ENCODE data around the gene PARD6G. TPM values are rescaled to one million over a fixed set of nuclear protein-coding genes. Genes with fewer than 3 reads are reported as not detected.

The PARD6G gene
- total RNA-seq, 1 donor from 2014 or later, result 18.9 TPM

DNA sequence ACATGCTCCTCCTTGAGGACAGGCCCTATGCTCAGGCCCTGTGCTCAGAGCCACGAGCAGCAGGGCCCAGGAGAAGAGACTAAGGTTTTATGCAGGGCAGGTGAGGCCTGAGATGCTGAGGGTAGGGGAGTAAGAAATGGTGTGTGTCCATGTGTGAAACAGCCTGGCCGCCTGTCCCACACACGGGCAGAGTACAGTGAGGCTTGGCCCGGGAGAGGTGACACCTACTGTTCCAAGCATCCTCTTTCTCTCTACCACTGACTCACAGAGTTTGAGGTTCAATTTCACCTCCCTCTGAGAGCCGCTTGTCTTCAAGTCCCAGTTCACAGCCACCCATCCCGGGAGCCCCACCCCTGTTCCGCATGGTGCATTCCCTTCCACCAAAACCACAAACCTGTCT, 84.1 kb downstream of the PARD6G start:
- H3K4me1 Mint-ChIP-seq (ENCODE audit: unreplicated experiment), result peaks cover under 1% of the 10 kb centered on the region
- H3K4me3 Mint-ChIP-seq (ENCODE audit: unreplicated experiment), result no peak overlapping the region
- H3K9me3 Mint-ChIP-seq (ENCODE audit: unreplicated experiment), result peaks cover 7% of the 10 kb centered on the region
- H3K27me3 Mint-ChIP-seq (ENCODE audit: unreplicated experiment), result no peaks in the 10 kb centered on the region
- no peak for TF ChIP-seq CTCF (IDR thresholded peaks at IDR 0.05)
- no peak for DNase-seq (ENCODE audit: extremely low spot score, unreplicated experiment)
- peaks cover 29% of the 10 kb centered on the region for H3K36me3 Mint-ChIP-seq (ENCODE audit: unreplicated experiment)
- no peak overlapping the region for H3K27ac Mint-ChIP-seq (ENCODE audit: unreplicated experiment)

- no peak overlapping the region for H3K27ac Mint-ChIP-seq (ENCODE audit: unreplicated experiment)
- no peak overlapping the region for H3K4me3 Mint-ChIP-seq (ENCODE audit: unreplicated experiment)
- DNase-seq (ENCODE audit: extremely low spot score, unreplicated experiment), result no peak
- H3K27me3 Mint-ChIP-seq (ENCODE audit: unreplicated experiment), result no peaks in the 10 kb centered on the region
- no peak for TF ChIP-seq CTCF (IDR thresholded peaks at IDR 0.05)
- peaks cover 7% of the 10 kb centered on the region for H3K9me3 Mint-ChIP-seq (ENCODE audit: unreplicated experiment)
- H3K36me3 Mint-ChIP-seq (ENCODE audit: unreplicated experiment), result peaks cover 29% of the 10 kb centered on the region
- H3K4me1 Mint-ChIP-seq (ENCODE audit: unreplicated experiment), result peaks cover 3% of the 10 kb centered on the region
Observed at GRCh38 chr18:80161781-80162417, 85.4 kb downstream of the PARD6G start.

GRCh38 chr18:80159713-80160636, 87.3 kb downstream of the PARD6G start:
- TF ChIP-seq CTCF (IDR thresholded peaks at IDR 0.05), result no peak
- no peak overlapping the region for H3K27ac Mint-ChIP-seq (ENCODE audit: unreplicated experiment)
- H3K4me1 Mint-ChIP-seq (ENCODE audit: unreplicated experiment), result peaks cover 3% of the 10 kb centered on the region
- peaks cover 29% of the 10 kb centered on the region for H3K36me3 Mint-ChIP-seq (ENCODE audit: unreplicated experiment)
- no peak for DNase-seq (ENCODE audit: extremely low spot score, unreplicated experiment)
- H3K27me3 Mint-ChIP-seq (ENCODE audit: unreplicated experiment), result no peaks in the 10 kb centered on the region
- H3K9me3 Mint-ChIP-seq (ENCODE audit: unreplicated experiment), result peaks cover 7% of the 10 kb centered on the region
- no peak overlapping the region for H3K4me3 Mint-ChIP-seq (ENCODE audit: unreplicated experiment)

DNA sequence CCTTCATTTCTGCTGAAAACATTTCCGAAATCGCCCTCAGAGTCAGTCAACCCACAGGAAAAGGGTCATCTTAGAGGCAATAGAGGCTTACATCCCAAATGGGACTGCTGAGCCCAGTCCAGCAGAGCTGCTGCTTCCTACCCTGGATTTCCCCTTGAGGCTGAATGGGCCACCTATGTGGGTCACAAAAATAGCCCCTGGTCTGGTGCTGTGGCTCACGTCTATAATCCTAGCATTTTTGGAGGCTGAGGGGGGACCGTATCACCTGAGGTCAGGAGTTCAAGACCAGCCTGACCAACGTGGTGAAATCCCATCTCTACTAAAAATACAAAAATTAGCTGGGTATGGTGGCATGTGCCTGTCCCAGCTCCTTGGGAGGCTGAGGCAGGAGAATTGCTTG, 88.9 kb downstream of the PARD6G start:
- Mint-ChIP-seq H3K9me3 (ENCODE audit: unreplicated experiment) (no peaks in the 10 kb centered on the region), H3K4me1 (ENCODE audit: unreplicated experiment) (peaks cover 3% of the 10 kb centered on the region), H3K36me3 (ENCODE audit: unreplicated experiment) (peaks cover 18% of the 10 kb centered on the region), H3K27ac (ENCODE audit: unreplicated experiment) (no peak overlapping the region), H3K4me3 (ENCODE audit: unreplicated experiment) (no peak overlapping the region), H3K27me3 (ENCODE audit: unreplicated experiment) (no peaks in the 10 kb centered on the region)
- TF ChIP-seq CTCF (IDR thresholded peaks at IDR 0.05), result no peak
- DNase-seq (ENCODE audit: extremely low spot score, unreplicated experiment), result no peak

- TF ChIP-seq CTCF (IDR thresholded peaks at IDR 0.05), result peak; percentile 96
- Mint-ChIP-seq H3K27ac (ENCODE audit: unreplicated experiment) (no peak overlapping the region), H3K36me3 (ENCODE audit: unreplicated experiment) (peaks cover 15% of the 10 kb centered on the region), H3K4me1 (ENCODE audit: unreplicated experiment) (peaks cover 3% of the 10 kb centered on the region), H3K27me3 (ENCODE audit: unreplicated experiment) (no peaks in the 10 kb centered on the region), H3K9me3 (ENCODE audit: unreplicated experiment) (no peaks in the 10 kb centered on the region), H3K4me3 (ENCODE audit: unreplicated experiment) (no peak overlapping the region)
- no peak for DNase-seq (ENCODE audit: extremely low spot score, unreplicated experiment)
Observed at GRCh38 chr18:80157708-80158343, 89.5 kb downstream of the PARD6G start.
